H1 (cell line): ENCODE results near the gene PEX3. TPM values are rescaled to one million over a fixed set of nuclear protein-coding genes. Genes with fewer than 3 reads are reported as not detected.
A peak's percentile ranks its signal among the peaks of the same experiment; 100 is the strongest.

ENCODE experiments used
- ATF3 ChIP-seq: IDR thresholded peaks from 2 replicates; pipeline ENCODE4 v1.6.1; 2011; ENCODE audit warnings: low read depth, mild to moderate bottlenecking, low read length; ENCODE audit not compliant: insufficient read depth
- BACH1 ChIP-seq: IDR thresholded peaks from 2 replicates; pipeline ENCODE4 v1.6.1; 2012; ENCODE audit warnings: low read length, improper control_type of control experiment
- CBX5 ChIP-seq: fragments of 300-800, 300-1000 bp; sonication (generic); IDR thresholded peaks from 2 replicates; pipeline ENCODE4 v1.7.1; 2016; ENCODE audit warnings: antibody characterized with exemption, low read length, low read depth
- CBX8 ChIP-seq: fragments of 300-800, 300-1000 bp; sonication (generic); IDR thresholded peaks from 2 replicates; pipeline ENCODE4 v1.7.1; 2016; ENCODE audit warnings: low read depth, low read length, borderline replicate concordance
- CHD1 ChIP-seq: IDR thresholded peaks from 2 replicates; pipeline ENCODE4 v1.6.1; 2012; ENCODE audit warnings: low read depth, low read length, improper control_type of control experiment
- CTBP2 ChIP-seq: IDR thresholded peaks from 2 replicates; pipeline ENCODE4 v1.7.0; 2011; ENCODE audit warnings: borderline replicate concordance, mild to moderate bottlenecking, moderate library complexity, mixed read lengths, low read length; ENCODE audit not compliant: insufficient read depth, insufficient read length
- FOSL1 ChIP-seq: IDR thresholded peaks from 2 replicates; pipeline ENCODE4 v1.6.1; 2011; ENCODE audit warnings: mild to moderate bottlenecking, low read depth, low read length, moderate library complexity; ENCODE audit not compliant: insufficient read depth
- HDAC6 ChIP-seq: IDR thresholded peaks from one replicate; pipeline ENCODE4 v1.7.1; 2012; ENCODE audit warnings: low read depth, mild to moderate bottlenecking, inconsistent platforms, low read length, moderate library complexity
- JUN ChIP-seq: IDR thresholded peaks from 2 replicates; pipeline ENCODE4 v1.6.1; 2011; ENCODE audit warnings: low read depth, mild to moderate bottlenecking, improper control_type of control experiment, low read length
- JUND ChIP-seq: IDR thresholded peaks from 2 replicates; pipeline ENCODE4 v1.6.1; 2011; ENCODE audit warnings: mild to moderate bottlenecking, improper control_type of control experiment, low read length
- KDM1A ChIP-seq: fragments of 200-600, 300-600 bp; sonication (generic); IDR thresholded peaks from 2 replicates; pipeline ENCODE4 v1.7.1; 2016; ENCODE audit warnings: mild to moderate bottlenecking, low read length, borderline replicate concordance
- KDM5A ChIP-seq: fragments of 200-600 bp; IDR thresholded peaks from 2 replicates; pipeline ENCODE4 v1.7.1; 2012; ENCODE audit warnings: mild to moderate bottlenecking, low read length, inconsistent platforms, mixed read lengths
- NANOG ChIP-seq: IDR thresholded peaks from 2 replicates; pipeline ENCODE4 v1.6.1; 2011; ENCODE audit warnings: low read length, low read depth, mild to moderate bottlenecking, inconsistent platforms; ENCODE audit not compliant: insufficient read depth, poor library complexity, severe bottlenecking
- PHF8 ChIP-seq: fragments of 200-600 bp; sonication (generic); conservative IDR thresholded peaks from 2 replicates; pipeline ENCODE4 v1.7.1; 2012; ENCODE audit warnings: low read depth, mild to moderate bottlenecking, inconsistent platforms, low read length, moderate library complexity
- POU5F1 ChIP-seq: IDR thresholded peaks from 2 replicates; pipeline ENCODE4 v1.6.1; 2011; ENCODE audit warnings: low read depth, mild to moderate bottlenecking, low read length, moderate library complexity
- RNF2 ChIP-seq: fragments of 200-900, 300-1000 bp; sonication (generic); IDR thresholded peaks from 2 replicates; pipeline ENCODE4 v1.7.1; 2016; ENCODE audit warnings: borderline replicate concordance, low read depth, mild to moderate bottlenecking, antibody characterized with exemption, low read length; ENCODE audit not compliant: poor library complexity, severe bottlenecking; ENCODE audit errors: missing control alignments
- SAP30 ChIP-seq: fragments of 300-600 bp; sonication (generic); IDR thresholded peaks from 2 replicates; pipeline ENCODE4 v1.7.1; 2012; ENCODE audit warnings: low read length, moderate library complexity, mild to moderate bottlenecking, inconsistent platforms; ENCODE audit not compliant: insufficient read depth, insufficient replicate concordance
- SIN3A ChIP-seq, 2 experiments: IDR thresholded peaks in 1 of 2; conservative IDR thresholded peaks in 1 of 2; 2 replicates each; pipeline ENCODE4 v1.6.1; 2011 to 2012; ENCODE audit warnings: low read length in 2 of 2, improper control_type of control experiment in 1 of 2, low read depth in 1 of 2, mild to moderate bottlenecking in 1 of 2
- SIRT6 ChIP-seq: IDR thresholded peaks from one replicate; pipeline ENCODE4 v1.7.1; 2012; ENCODE audit warnings: low read length, inconsistent platforms
- SP1 ChIP-seq: IDR thresholded peaks from 2 replicates; pipeline ENCODE4 v1.6.1; 2011; ENCODE audit warnings: low read depth, low read length
- SRF ChIP-seq: IDR thresholded peaks from 2 replicates; pipeline ENCODE4 v1.6.1; 2011; ENCODE audit warnings: mild to moderate bottlenecking, low read depth, low read length, moderate library complexity
- TAF7 ChIP-seq: optimal IDR thresholded peaks from 2 replicates; pipeline ENCODE3; 2011; ENCODE audit warnings: low read depth, mild to moderate bottlenecking, inconsistent platforms, low read length, moderate library complexity, borderline replicate concordance
- polyA plus RNA-seq, 7 experiments: library from polyadenylated mRNA; depleted of rRNA in 3 of 7; stranded (reverse) in 5 of 7; unstranded in 2 of 7; fragments of >200 nt in 5 of 7; fragments of 200-250 nt in 2 of 7; gene quantifications; 1 replicate in 5 of 7; 2 replicates in 1 of 7; 4 replicates in 1 of 7; pipeline versions ENCODE4 v1.2.1 to v1.2.3, GENCODE V29; 2011 to 2013; ENCODE audit warnings: missing spikeins in 2 of 7, mixed read lengths in 2 of 7
- total RNA-seq: library from RNA; stranded (reverse); fragmentation: NEBNext Ultra II Directional; extraction: Animal tissue kit (Norgen Biotek cat#: 25700); gene quantifications from 2 replicates; pipeline ENCODE4 v1.2.1, GENCODE V29; 2021

The PEX3 gene
- total and polyA plus RNA-seq, 2 of the 8 experiments (the other 6 are each of a cell fraction or from before 2014, with no cell fraction given), result 8.0 to 16.8 TPM

GRCh38 chr6:143536461-143536865 lies 85.9 kb downstream of the PEX3 start (continued):
- no peak for TF ChIP-seq FOSL1
- no peak for TF ChIP-seq SAP30
- TF ChIP-seq JUN, result no peak
- TF ChIP-seq JUND, result no peak
- TF ChIP-seq SP1, result no peak
- no peak for TF ChIP-seq CTBP2
- no peak for TF ChIP-seq BACH1
- TF ChIP-seq HDAC6, result no peak
- TF ChIP-seq NANOG, result no peak
- no peak for TF ChIP-seq CHD1
- no peak for TF ChIP-seq CBX8
- TF ChIP-seq KDM1A, result no peak
- no peak for TF ChIP-seq POU5F1
- TF ChIP-seq CBX5, result no peak
- no peak for TF ChIP-seq SIN3A (conservative IDR thresholded peaks at IDR 0.05 in 1 of 2, IDR thresholded peaks at IDR 0.05 in 1 of 2; ENCODE audit: low read depth in 1 of 2, low read length in 2 of 2)
- TF ChIP-seq SIRT6, result no peak
- no peak for TF ChIP-seq ATF3
- no peak for TF ChIP-seq RNF2
- TF ChIP-seq KDM5A, result no peak
- no peak for TF ChIP-seq TAF7
- no peak for TF ChIP-seq SRF
- 0 out of 2 replicates have a peak, but pooled peaks have one; percentile 23 for TF ChIP-seq PHF8
